Mesenteric fat pad (tissue), 1 donor: Measurements from ENCODE around the gene ISG20L2. TPM values are rescaled to one million over a fixed set of nuclear protein-coding genes. Genes with fewer than 3 reads are reported as not detected.

Source experiments
- DNase-seq: peaks from one replicate; pipeline ENCODE4 v3.0.0-alpha.2; 2020; ENCODE audit warnings: low spot score
- total RNA-seq: library from RNA; stranded (reverse); fragmentation: NEBNext Ultra II Directional; extraction: Animal tissue kit (Norgen Biotek cat#: 25700); gene quantifications from one replicate; pipeline ENCODE4 v1.2.1, GENCODE V29; 2021
- donor health status: DM: yes; HTN: yes; CAD: no.

The ISG20L2 gene
- total RNA-seq, 1 donor from 2014 or later: 24.4 TPM

- no peak for DNase-seq
These were observed 37.9 kb downstream of the ISG20L2 start for GRCh38 chr1:156690675-156691036.

GRCh38 chr1:156689953-156690674 lies 38.5 kb downstream of the ISG20L2 start:
- no peak for DNase-seq

GRCh38 chr1:156689035-156689952 lies 39.3 kb downstream of the ISG20L2 start:
- DNase-seq: no peak

GRCh38 chr1:156684227-156684782 lies 44.3 kb downstream of the ISG20L2 start:
- no peak for DNase-seq

- no peak for DNase-seq
These were observed 46.2 kb downstream of the ISG20L2 start for GRCh38 chr1:156682166-156682890.

- no peak for DNase-seq
These were observed 47.2 kb downstream of the ISG20L2 start for GRCh38 chr1:156681196-156681960.

- no peak for DNase-seq
These were observed 48.5 kb downstream of the ISG20L2 start for GRCh38 chr1:156680056-156680455.

- no peak for DNase-seq
These were observed 50.7 kb downstream of the ISG20L2 start for GRCh38 chr1:156677616-156678596.

- DNase-seq: no peak
These were observed 51.5 kb downstream of the ISG20L2 start, which contains the start of gene NES for GRCh38 chr1:156676820-156677615. Gene NES, minus strand, starts transcription at chr1:156677407. Its CDS starts 143 bp downstream, at chr1:156677264.

GRCh38 chr1:156676114-156676819 lies 52.3 kb downstream of the ISG20L2 start:
- DNase-seq: no peak

GRCh38 chr1:156675210-156676113 lies 53.1 kb downstream of the ISG20L2 start:
- DNase-seq: no peak

- DNase-seq: no peak
These were observed 55.0 kb downstream of the ISG20L2 start for GRCh38 chr1:156673387-156674121.
